K562 (cell line): ENCODE data around the gene EFEMP2. TPM values are rescaled to one million over a fixed set of nuclear protein-coding genes. Genes with fewer than 3 reads are reported as not detected.

Experiments
- CBX5 ChIP-seq: IDR thresholded peaks from 2 replicates; pipeline ENCODE4 v1.6.1; 2014; ENCODE audit warnings: low read depth, borderline replicate concordance
- CREB1 ChIP-seq, 2 experiments: sonication (generic) in 1 of 2; formaldehyde crosslinking in 1 of 2; IDR thresholded peaks; 2 replicates each; pipeline versions ENCODE4 v1.6.1 to v1.8.0; 2012 to 2022; ENCODE audit warnings: inconsistent platforms in 1 of 2, mild to moderate bottlenecking in 1 of 2, missing genetic modification reagents in 1 of 2, moderate library complexity in 1 of 2
- EWSR1 ChIP-seq: fragments of 450-650 bp; IDR thresholded peaks from 2 replicates; pipeline ENCODE4 v1.6.1; 2018; ENCODE audit warnings: borderline replicate concordance, mild to moderate bottlenecking, low read depth, moderate library complexity; ENCODE audit not compliant: partially characterized antibody
- FOXA1 ChIP-seq: fragments of 450-650 bp; IDR thresholded peaks from 2 replicates; pipeline ENCODE4 v1.6.1; 2016; ENCODE audit warnings: mild to moderate bottlenecking, borderline replicate concordance
- HDAC8 ChIP-seq: fragments of 450-650 bp; IDR thresholded peaks from 2 replicates; pipeline ENCODE4 v1.6.1; 2016; ENCODE audit warnings: mild to moderate bottlenecking, missing genetic modification characterization, moderate library complexity, missing compliant biosample characterization
- IFI16 ChIP-seq: fragments of 250-450 bp; sonication (Bioruptor Pico); IDR thresholded peaks from 2 replicates; pipeline ENCODE4 v2.1.2; 2022; ENCODE audit warnings: mild to moderate bottlenecking, inconsistent platforms
- MTA2 ChIP-seq: fragments of 450-650 bp; IDR thresholded peaks from 2 replicates; pipeline ENCODE4 v1.6.1; 2016; ENCODE audit warnings: low read depth
- NCOA6 ChIP-seq: fragments of 450-650 bp; IDR thresholded peaks from 2 replicates; pipeline ENCODE4 v1.6.1; 2017; ENCODE audit warnings: mild to moderate bottlenecking
- NUFIP1 ChIP-seq: fragments of 450-650 bp; IDR thresholded peaks from 2 replicates; pipeline ENCODE4 v1.6.1; 2018; ENCODE audit not compliant: partially characterized antibody
- PHF20 ChIP-seq: fragments of 450-650 bp; IDR thresholded peaks from 2 replicates; pipeline ENCODE4 v1.6.1; 2018; ENCODE audit not compliant: partially characterized antibody
- RBM15 ChIP-seq: fragments of 200-400 bp; formaldehyde crosslinking; IDR thresholded peaks from 2 replicates; pipeline ENCODE4 v1.6.1; 2018; ENCODE audit warnings: mild to moderate bottlenecking, low read length, moderate library complexity; ENCODE audit not compliant: insufficient read depth
- RHOXF2B ChIP-seq: fragments of 250-450 bp; sonication (Bioruptor Pico); conservative IDR thresholded peaks from 2 replicates; pipeline ENCODE4 v1.5.1; 2021
- SMC3 ChIP-seq: conservative IDR thresholded peaks from 2 replicates; pipeline ENCODE4 v1.6.1; 2011; ENCODE audit warnings: low read depth, low read length, improper control_type of control experiment; ENCODE audit not compliant: insufficient read depth
- SP2 ChIP-seq: IDR thresholded peaks from 2 replicates; pipeline ENCODE4 v1.6.1; 2011; ENCODE audit warnings: mild to moderate bottlenecking, low read depth, low read length, moderate library complexity; ENCODE audit not compliant: poor library complexity, severe bottlenecking; ENCODE audit errors: extremely low read depth
- TARDBP ChIP-seq: fragments of 450-650 bp; IDR thresholded peaks from 2 replicates; pipeline ENCODE4 v1.6.1; 2016
- XRCC4 ChIP-seq: IDR thresholded peaks from one replicate; pipeline ENCODE4 v1.6.1; 2011; ENCODE audit not compliant: insufficient read depth, insufficient read length; ENCODE audit errors: extremely low read depth
- ZNF121 ChIP-seq: sonication (generic); formaldehyde crosslinking; conservative IDR thresholded peaks from 2 replicates; pipeline ENCODE4 v1.8.0; 2022; ENCODE audit warnings: missing genetic modification reagents
- ZNF263 ChIP-seq: sonication (generic); formaldehyde crosslinking; IDR thresholded peaks from 2 replicates; pipeline ENCODE4 v1.8.0; 2022; ENCODE audit warnings: mild to moderate bottlenecking, missing genetic modification reagents, borderline replicate concordance
- polyA plus RNA-seq, 8 experiments: library from polyadenylated mRNA; depleted of rRNA in 4 of 8; stranded (reverse) in 5 of 8; unstranded in 3 of 8; fragments of >200 nt; fragmentation: Nextera tagmentation in 2 of 8; fragmentation: Illumina TruSeq in 1 of 8; extraction: Ambion mirVana in 2 of 8; extraction: Trizol in 1 of 8; gene quantifications; 2 replicates each; pipeline versions ENCODE4 v1.2.1 to v1.2.3, GENCODE V29; 2011 to 2014; ENCODE audit warnings: inconsistent platforms in 1 of 8, missing spikeins in 1 of 8
- total RNA-seq, 7 experiments: library from RNA; depleted of rRNA in 6 of 7; stranded (reverse); fragments of >200 nt in 6 of 7; fragmentation: Illumina TruSeq in 2 of 7; extraction: Trizol in 2 of 7; gene quantifications; 2 replicates each; pipeline versions ENCODE4 v1.2.1 to v1.2.3, GENCODE V29; 2011 to 2021; ENCODE audit warnings: low replicate concordance in 1 of 7
- TF ChIP-seq, protein P1 (sequence below), 2 experiments: fragments of 450-650 bp in 1 of 2; sonication (generic) in 1 of 2; formaldehyde crosslinking in 1 of 2; IDR thresholded peaks; 2 replicates each; pipeline versions ENCODE4 v1.7.1 to v1.9.0; 2016 to 2022; ENCODE audit warnings: inconsistent platforms in 1 of 2, mild to moderate bottlenecking in 1 of 2, missing genetic modification reagents in 1 of 2
- TF ChIP-seq, protein P2 (sequence below): fragments of 250-450 bp; sonication (Bioruptor Pico); IDR thresholded peaks from 2 replicates; pipeline ENCODE4 v1.8.0; 2022; ENCODE audit warnings: moderate library complexity, mild to moderate bottlenecking, inconsistent platforms

EFEMP2 gene
- total and polyA plus RNA-seq, 9 of the 15 experiments (the other 6 are each of a cell fraction or from before 2014, with no cell fraction given), result 0.07 to 2.9 (median 0.69) TPM; not detected in 1

DNA sequence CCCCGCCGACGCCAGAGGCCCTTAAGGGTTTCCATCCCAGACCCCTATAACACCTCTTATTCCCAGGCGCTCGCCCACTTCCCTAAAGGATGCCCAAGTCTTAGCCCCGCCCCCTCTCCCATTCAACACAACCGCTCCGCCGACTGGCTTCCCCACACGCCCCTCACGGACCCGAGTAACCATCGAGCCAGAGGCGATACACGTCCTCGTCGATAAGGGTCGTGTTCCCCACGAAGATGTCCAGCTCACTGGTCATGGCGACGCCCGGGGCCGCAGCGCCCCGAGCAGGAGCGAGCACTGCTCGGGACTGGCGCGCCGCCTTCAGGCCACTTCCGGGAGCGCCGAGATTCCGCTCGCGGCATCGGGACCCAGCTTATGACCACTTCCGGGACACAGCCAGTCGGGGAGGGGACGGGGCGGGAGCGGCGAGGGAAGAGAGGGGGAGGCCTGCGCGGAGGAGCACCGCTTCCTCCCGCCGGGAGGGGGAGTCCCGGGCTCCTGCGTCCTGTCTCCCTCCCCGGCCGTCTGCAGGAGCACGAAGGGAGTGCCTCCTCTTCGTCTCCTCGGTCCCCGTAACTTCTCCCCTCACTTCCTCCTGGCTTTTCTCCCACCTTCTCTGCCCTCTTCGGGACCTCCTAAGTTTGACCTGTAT is 15.7 kb upstream of the EFEMP2 start, which contains the start of gene FIBP (continued):
- TF ChIP-seq RBM15, result no peak
- TF ChIP-seq NCOA6, result no peak
- TF ChIP-seq NUFIP1, result no peak
- TF ChIP-seq XRCC4, result no peak
- TF ChIP-seq EWSR1, result no peak
- TF ChIP-seq MTA2, result no peak
- TF ChIP-seq, protein P1, sequence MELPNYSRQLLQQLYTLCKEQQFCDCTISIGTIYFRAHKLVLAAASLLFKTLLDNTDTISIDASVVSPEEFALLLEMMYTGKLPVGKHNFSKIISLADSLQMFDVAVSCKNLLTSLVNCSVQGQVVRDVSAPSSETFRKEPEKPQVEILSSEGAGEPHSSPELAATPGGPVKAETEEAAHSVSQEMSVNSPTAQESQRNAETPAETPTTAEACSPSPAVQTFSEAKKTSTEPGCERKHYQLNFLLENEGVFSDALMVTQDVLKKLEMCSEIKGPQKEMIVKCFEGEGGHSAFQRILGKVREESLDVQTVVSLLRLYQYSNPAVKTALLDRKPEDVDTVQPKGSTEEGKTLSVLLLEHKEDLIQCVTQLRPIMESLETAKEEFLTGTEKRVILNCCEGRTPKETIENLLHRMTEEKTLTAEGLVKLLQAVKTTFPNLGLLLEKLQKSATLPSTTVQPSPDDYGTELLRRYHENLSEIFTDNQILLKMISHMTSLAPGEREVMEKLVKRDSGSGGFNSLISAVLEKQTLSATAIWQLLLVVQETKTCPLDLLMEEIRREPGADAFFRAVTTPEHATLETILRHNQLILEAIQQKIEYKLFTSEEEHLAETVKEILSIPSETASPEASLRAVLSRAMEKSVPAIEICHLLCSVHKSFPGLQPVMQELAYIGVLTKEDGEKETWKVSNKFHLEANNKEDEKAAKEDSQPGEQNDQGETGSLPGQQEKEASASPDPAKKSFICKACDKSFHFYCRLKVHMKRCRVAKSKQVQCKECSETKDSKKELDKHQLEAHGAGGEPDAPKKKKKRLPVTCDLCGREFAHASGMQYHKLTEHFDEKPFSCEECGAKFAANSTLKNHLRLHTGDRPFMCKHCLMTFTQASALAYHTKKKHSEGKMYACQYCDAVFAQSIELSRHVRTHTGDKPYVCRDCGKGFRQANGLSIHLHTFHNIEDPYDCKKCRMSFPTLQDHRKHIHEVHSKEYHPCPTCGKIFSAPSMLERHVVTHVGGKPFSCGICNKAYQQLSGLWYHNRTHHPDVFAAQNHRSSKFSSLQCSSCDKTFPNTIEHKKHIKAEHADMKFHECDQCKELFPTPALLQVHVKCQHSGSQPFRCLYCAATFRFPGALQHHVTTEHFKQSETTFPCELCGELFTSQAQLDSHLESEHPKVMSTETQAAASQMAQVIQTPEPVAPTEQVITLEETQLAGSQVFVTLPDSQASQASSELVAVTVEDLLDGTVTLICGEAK (IDR thresholded peaks at IDR 0.05), result peak; percentile 96
- TF ChIP-seq, protein P1 (CRISPR knock-in tag; IDR thresholded peaks at IDR 0.05), result no peak
- no peak for TF ChIP-seq IFI16 (CRISPR knock-in tag)
- no peak for TF ChIP-seq ZNF121 (CRISPR knock-in tag)
- no peak for TF ChIP-seq TARDBP
- peak; percentile 27; the same call in 1 of the 2 replicates for TF ChIP-seq SMC3
- TF ChIP-seq, protein P2, sequence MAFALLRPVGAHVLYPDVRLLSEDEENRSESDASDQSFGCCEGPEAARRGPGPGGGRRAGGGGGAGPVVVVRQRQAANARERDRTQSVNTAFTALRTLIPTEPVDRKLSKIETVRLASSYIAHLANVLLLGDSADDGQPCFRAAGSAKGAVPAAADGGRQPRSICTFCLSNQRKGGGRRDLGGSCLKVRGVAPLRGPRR (CRISPR knock-in tag), result no peak
- TF ChIP-seq HDAC8, result 0 out of 2 replicates have a peak, but pooled peaks have one; percentile 44
- TF ChIP-seq CBX5, result no peak
- no peak for TF ChIP-seq RHOXF2B (CRISPR knock-in tag)
- TF ChIP-seq SP2, result no peak
- TF ChIP-seq PHF20, result peak; percentile 95
- TF ChIP-seq FOXA1, result no peak
- peak; percentile 98 for TF ChIP-seq ZNF263 (CRISPR knock-in tag)
- TF ChIP-seq CREB1 (IDR thresholded peaks at IDR 0.05), result peak; percentile 91
- TF ChIP-seq CREB1 (CRISPR knock-in tag; IDR thresholded peaks at IDR 0.05), result peak; percentile 94
